Astrocyte (in vitro differentiated cells and primary cell): Measurements from ENCODE around the gene VOPP1.

Experiments
- EZH2 ChIP-seq: IDR thresholded peaks from 2 replicates; pipeline ENCODE4 v1.6.1; 2012; ENCODE audit warnings: mild to moderate bottlenecking, low read length, inconsistent platforms; ENCODE audit not compliant: insufficient read depth
- TF ChIP-seq, protein P1 (sequence below): IDR thresholded peaks from 2 replicates; pipeline ENCODE4 v1.5.1; 2011; ENCODE audit warnings: low read depth, mild to moderate bottlenecking, inconsistent platforms, low read length, moderate library complexity; ENCODE audit not compliant: insufficient read depth

- TF ChIP-seq, protein P1, sequence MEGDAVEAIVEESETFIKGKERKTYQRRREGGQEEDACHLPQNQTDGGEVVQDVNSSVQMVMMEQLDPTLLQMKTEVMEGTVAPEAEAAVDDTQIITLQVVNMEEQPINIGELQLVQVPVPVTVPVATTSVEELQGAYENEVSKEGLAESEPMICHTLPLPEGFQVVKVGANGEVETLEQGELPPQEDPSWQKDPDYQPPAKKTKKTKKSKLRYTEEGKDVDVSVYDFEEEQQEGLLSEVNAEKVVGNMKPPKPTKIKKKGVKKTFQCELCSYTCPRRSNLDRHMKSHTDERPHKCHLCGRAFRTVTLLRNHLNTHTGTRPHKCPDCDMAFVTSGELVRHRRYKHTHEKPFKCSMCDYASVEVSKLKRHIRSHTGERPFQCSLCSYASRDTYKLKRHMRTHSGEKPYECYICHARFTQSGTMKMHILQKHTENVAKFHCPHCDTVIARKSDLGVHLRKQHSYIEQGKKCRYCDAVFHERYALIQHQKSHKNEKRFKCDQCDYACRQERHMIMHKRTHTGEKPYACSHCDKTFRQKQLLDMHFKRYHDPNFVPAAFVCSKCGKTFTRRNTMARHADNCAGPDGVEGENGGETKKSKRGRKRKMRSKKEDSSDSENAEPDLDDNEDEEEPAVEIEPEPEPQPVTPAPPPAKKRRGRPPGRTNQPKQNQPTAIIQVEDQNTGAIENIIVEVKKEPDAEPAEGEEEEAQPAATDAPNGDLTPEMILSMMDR: no peak
- no peak for TF ChIP-seq EZH2
Measured at GRCh38 chr7:55477781-55478374, 94.4 kb downstream of the VOPP1 start.
